ENCODE results near the gene ERC2. TPM values are rescaled to one million over a fixed set of nuclear protein-coding genes. Genes with fewer than 3 reads are reported as not detected.

The ERC2 gene
- total and polyA plus RNA-seq, 2 of the 8 experiments (the other 6 are each of a cell fraction or from before 2014, with no cell fraction given) = 16.4 to 22.8 TPM

- Histone ChIP-seq H3K79me1 (ENCODE audit: low read depth, low read length) (no peaks in the 10 kb centered on the region), H3K18ac (ENCODE audit: extremely low read depth, low read length) (no peak overlapping the region), H3K23me2 (ENCODE audit: low read depth, low read length) (no peaks in the 10 kb centered on the region), H3K9ac (replicated peaks in 1 of 4; ENCODE audit: extremely low read depth in 1 of 4, low read depth in 3 of 4, low read length in 3 of 4) (no peak overlapping the region), H2BK5ac (ENCODE audit: low read depth, low read length) (no peak overlapping the region), H2BK12ac (ENCODE audit: low read depth, low read length) (no peak overlapping the region), H4K5ac (ENCODE audit: insufficient read length, low read depth, low read length) (no peak overlapping the region), H3K4ac (replicated peaks; ENCODE audit: insufficient read length, low read depth, low read length) (no peak overlapping the region), H3K36me3 (ENCODE audit: control insufficient read depth in 2 of 4, insufficient read depth in 4 of 4, low read length in 3 of 4) (no peaks in the 10 kb centered on the region), H2AFZ (ENCODE audit: low read length) (no peak overlapping the region), H3K9me3 (ENCODE audit: insufficient read depth in 2 of 2, low read depth in 1 of 2, low read length in 1 of 2) (no peaks in the 10 kb centered on the region), H4K20me1 (replicated peaks in 1 of 2; ENCODE audit: control insufficient read depth in 1 of 2, insufficient read depth in 2 of 2, low read length in 2 of 2) (no peaks in the 10 kb centered on the region), H4K8ac (ENCODE audit: extremely low read depth, insufficient read depth, low read length) (no peak overlapping the region), H2AK5ac (ENCODE audit: low read depth, low read length) (no peak overlapping the region), H3K4me1 (replicated peaks in 1 of 4; ENCODE audit: control insufficient read depth in 3 of 4, insufficient read depth in 4 of 4, low read length in 3 of 4) (peaks cover 0 to 7% (median 3%) of the 10 kb centered on the region in 4 experiments; a peak in 3 of 7 replicates), H2BK15ac (ENCODE audit: low read length) (no peak overlapping the region), H4K91ac (replicated peaks; ENCODE audit: insufficient read length, low read length) (no peak overlapping the region), H3K79me2 (ENCODE audit: control insufficient read depth in 1 of 2, insufficient read depth in 2 of 2, low read length in 2 of 2) (no peaks in the 10 kb centered on the region), H3K27ac (ENCODE audit: low read depth, low read length) (no peak overlapping the region), H2BK20ac (ENCODE audit: low read length) (no peak overlapping the region), H2BK120ac (replicated peaks; ENCODE audit: low read depth, low read length) (no peak overlapping the region), H3K4me2 (ENCODE audit: insufficient read depth in 1 of 2, low read depth in 2 of 2, low read length in 2 of 2) (no peak overlapping the region), H3K4me3 (ENCODE audit: extremely low read depth in 1 of 4, insufficient read depth in 2 of 4, low read depth in 3 of 4, low read length in 4 of 4) (no peak overlapping the region), H3K56ac (replicated peaks; ENCODE audit: insufficient read length, low read depth, low read length) (no peak overlapping the region), H3K27me3 (replicated peaks in 1 of 4; ENCODE audit: control insufficient read depth in 3 of 4, extremely low read depth in 1 of 4, insufficient read depth in 3 of 4, low read length in 3 of 4) (no peaks in the 10 kb centered on the region), H3K14ac (ENCODE audit: insufficient read length) (no peak overlapping the region), H3K23ac (ENCODE audit: insufficient read length) (no peak overlapping the region)
- DNase-seq (ENCODE audit: low read depth in 1 of 2, low spot score in 2 of 2) (no peak), FAIRE-seq (no peak)
- WGBS, 2 experiments (ENCODE audit: extremely low coverage in 1 of 2, insufficient coverage in 1 of 2, insufficient read length in 1 of 2, insufficient replicate concordance in 2 of 2, low coverage in 1 of 2, low lambda C conversion rate in 2 of 2, missing lambda C conversion rate in 1 of 2) = 86% methylated on average over 1 of the region's 1 CpG; no CpG with 5 or more reads in 1 of the 2 experiments
- POLR2A ChIA-PET (ENCODE audit: partially characterized antibody) = no interaction called here
- TF ChIP-seq RBBP5 (IDR thresholded peaks at IDR 0.05; ENCODE audit: borderline replicate concordance, low read depth, low read length) = no peak
- TF ChIP-seq CBX5 (IDR thresholded peaks at IDR 0.05; ENCODE audit: low read depth, low read length) = no peak
- no peak for TF ChIP-seq NANOG (IDR thresholded peaks at IDR 0.05; ENCODE audit: insufficient read depth, low read depth, low read length, poor library complexity, severe bottlenecking)
- TF ChIP-seq, protein P1, sequence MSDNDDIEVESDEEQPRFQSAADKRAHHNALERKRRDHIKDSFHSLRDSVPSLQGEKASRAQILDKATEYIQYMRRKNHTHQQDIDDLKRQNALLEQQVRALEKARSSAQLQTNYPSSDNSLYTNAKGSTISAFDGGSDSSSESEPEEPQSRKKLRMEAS (IDR thresholded peaks at IDR 0.05) = no peak
- TF ChIP-seq ZNF274 (IDR thresholded peaks at IDR 0.05; ENCODE audit: borderline replicate concordance, extremely low read depth, low read length) = no peak
- no peak for TF ChIP-seq EP300 (IDR thresholded peaks at IDR 0.05; ENCODE audit: borderline replicate concordance in 1 of 2, low read depth in 2 of 2, low read length in 2 of 2)
- no peak for TF ChIP-seq BCL11A (IDR thresholded peaks at IDR 0.05; ENCODE audit: low read depth in 2 of 2, low read length in 2 of 2)
- TF ChIP-seq EGR1 (IDR thresholded peaks at IDR 0.05; ENCODE audit: borderline replicate concordance, low read depth, low read length) = no peak
- TF ChIP-seq SUZ12 (IDR thresholded peaks at IDR 0.05; ENCODE audit: low read length) = no peak
- TF ChIP-seq POU5F1 (IDR thresholded peaks at IDR 0.05; ENCODE audit: low read depth, low read length) = no peak
- TF ChIP-seq E2F6 (IDR thresholded peaks at IDR 0.05) = no peak
- TF ChIP-seq KDM4A (IDR thresholded peaks at IDR 0.05; ENCODE audit: low read depth, low read length, severe bottlenecking) = no peak
- TF ChIP-seq ASH2L (IDR thresholded peaks at IDR 0.05; ENCODE audit: low read length) = no peak
- CTCF ChIA-PET (ENCODE audit: partially characterized antibody) = interaction anchor here (1.1 kb wide), 2 partner anchors 48 to 96 kb away, joined by 3 read pairs; no protein-coding TSS in a partner anchor
Observed at GRCh38 chr3:56154297-56154696, 314.0 kb downstream of the ERC2 start.

Measured in H1 (cell line).